Measurements from ENCODE around the gene PXDN. TPM values are rescaled to one million over a fixed set of nuclear protein-coding genes. Genes with fewer than 3 reads are reported as not detected.

The PXDN gene
- total RNA-seq, 1 experiment from 2014 or later: 146 TPM

DNA sequence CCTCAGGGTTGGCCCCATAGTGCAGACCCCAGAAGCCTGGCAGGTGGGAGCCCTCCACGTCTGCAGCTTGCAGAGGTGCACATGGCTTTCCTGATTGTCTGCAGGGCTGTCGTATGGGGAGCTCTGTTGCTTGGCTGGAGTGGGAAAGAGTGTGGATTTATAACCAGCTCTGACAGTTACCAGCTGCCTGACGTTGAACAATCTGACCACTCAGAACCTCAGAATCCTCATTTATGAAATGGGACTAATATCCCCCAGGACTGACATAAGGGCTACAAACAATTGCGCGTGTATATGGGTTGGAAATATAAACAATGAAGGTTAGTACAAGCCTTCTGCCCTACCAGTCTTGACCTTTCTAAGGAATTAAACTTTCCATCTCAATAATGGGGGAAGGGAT is 13.9 kb upstream of the PXDN start (continued):
- TF ChIP-seq ERG (CRISPR knock-in tag; IDR thresholded peaks at IDR 0.05) (no peak), E2F1 (CRISPR knock-in tag; IDR thresholded peaks at IDR 0.05) (no peak), CREM (CRISPR knock-in tag; IDR thresholded peaks at IDR 0.05) (no peak), SOX15 (CRISPR knock-in tag; IDR thresholded peaks at IDR 0.05) (no peak), ZNF219 (CRISPR knock-in tag; IDR thresholded peaks at IDR 0.05; ENCODE audit: borderline replicate concordance) (no peak), TEAD4 (CRISPR knock-in tag; IDR thresholded peaks at IDR 0.05) (no peak), GRHL2 (CRISPR knock-in tag; IDR thresholded peaks at IDR 0.05; ENCODE audit: insufficient replicate concordance, severe bottlenecking) (no peak), IRF1 (CRISPR knock-in tag; IDR thresholded peaks at IDR 0.05) (no peak), ZNF232 (CRISPR knock-in tag; IDR thresholded peaks at IDR 0.05) (no peak)
- TF ChIP-seq, protein P1, sequence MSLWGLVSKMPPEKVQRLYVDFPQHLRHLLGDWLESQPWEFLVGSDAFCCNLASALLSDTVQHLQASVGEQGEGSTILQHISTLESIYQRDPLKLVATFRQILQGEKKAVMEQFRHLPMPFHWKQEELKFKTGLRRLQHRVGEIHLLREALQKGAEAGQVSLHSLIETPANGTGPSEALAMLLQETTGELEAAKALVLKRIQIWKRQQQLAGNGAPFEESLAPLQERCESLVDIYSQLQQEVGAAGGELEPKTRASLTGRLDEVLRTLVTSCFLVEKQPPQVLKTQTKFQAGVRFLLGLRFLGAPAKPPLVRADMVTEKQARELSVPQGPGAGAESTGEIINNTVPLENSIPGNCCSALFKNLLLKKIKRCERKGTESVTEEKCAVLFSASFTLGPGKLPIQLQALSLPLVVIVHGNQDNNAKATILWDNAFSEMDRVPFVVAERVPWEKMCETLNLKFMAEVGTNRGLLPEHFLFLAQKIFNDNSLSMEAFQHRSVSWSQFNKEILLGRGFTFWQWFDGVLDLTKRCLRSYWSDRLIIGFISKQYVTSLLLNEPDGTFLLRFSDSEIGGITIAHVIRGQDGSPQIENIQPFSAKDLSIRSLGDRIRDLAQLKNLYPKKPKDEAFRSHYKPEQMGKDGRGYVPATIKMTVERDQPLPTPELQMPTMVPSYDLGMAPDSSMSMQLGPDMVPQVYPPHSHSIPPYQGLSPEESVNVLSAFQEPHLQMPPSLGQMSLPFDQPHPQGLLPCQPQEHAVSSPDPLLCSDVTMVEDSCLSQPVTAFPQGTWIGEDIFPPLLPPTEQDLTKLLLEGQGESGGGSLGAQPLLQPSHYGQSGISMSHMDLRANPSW (CRISPR knock-in tag; conservative IDR thresholded peaks at IDR 0.05; ENCODE audit: low read depth): no peak

GRCh38 chr2:1757567-1757966 is 13.3 kb upstream of the PXDN start:
- no peak for ATAC-seq
- no peak overlapping the region for H3K4me3 Mint-ChIP-seq
- ChIA-PET POLR2A (no interaction called here), CTCF (interaction anchor here (1.0 to 2.3 kb wide), 3 partner anchors 9 to 25 kb away, joined by 3 to 10 read pairs (median 4); no protein-coding TSS in a partner anchor)
- no peak for TF ChIP-seq ELF4 (CRISPR knock-in tag; IDR thresholded peaks at IDR 0.05; ENCODE audit: low read depth)
- no peak for TF ChIP-seq ZNF317 (CRISPR knock-in tag; IDR thresholded peaks at IDR 0.05; ENCODE audit: borderline replicate concordance, low read depth)
- no peak for TF ChIP-seq NFATC4 (CRISPR knock-in tag; IDR thresholded peaks at IDR 0.05)
- TF ChIP-seq ERG (CRISPR knock-in tag; IDR thresholded peaks at IDR 0.05): no peak
- TF ChIP-seq, protein P1 (CRISPR knock-in tag; conservative IDR thresholded peaks at IDR 0.05; ENCODE audit: low read depth): no peak
- no peak for TF ChIP-seq GRHL2 (CRISPR knock-in tag; IDR thresholded peaks at IDR 0.05; ENCODE audit: insufficient replicate concordance, severe bottlenecking)
- no peak for TF ChIP-seq IRF2 (CRISPR knock-in tag; IDR thresholded peaks at IDR 0.05; ENCODE audit: borderline replicate concordance, low read depth)
- no peak for TF ChIP-seq NR2C2 (CRISPR knock-in tag; IDR thresholded peaks at IDR 0.05)
- TF ChIP-seq ETV6 (CRISPR knock-in tag; IDR thresholded peaks at IDR 0.05): no peak
- TF ChIP-seq AR (CRISPR knock-in tag; IDR thresholded peaks at IDR 0.05): no peak
- TF ChIP-seq TP53 (CRISPR knock-in tag; IDR thresholded peaks at IDR 0.05): no peak
- no peak for TF ChIP-seq ESRRA (CRISPR knock-in tag; IDR thresholded peaks at IDR 0.05; ENCODE audit: borderline replicate concordance)
- no peak for TF ChIP-seq ZSCAN18 (CRISPR knock-in tag; IDR thresholded peaks at IDR 0.05)
- peaks cover 57% of the 10 kb centered on the region for H3K9me3 Mint-ChIP-seq
- H3K27ac Mint-ChIP-seq: no peak overlapping the region
- H3K4me1 Mint-ChIP-seq: no peaks in the 10 kb centered on the region
- H3K27me3 Mint-ChIP-seq (ENCODE audit: low read depth): peaks cover 27% of the 10 kb centered on the region
- H3K36me3 Mint-ChIP-seq: peaks cover 36% of the 10 kb centered on the region
- no peak for DNase-seq (ENCODE audit: low spot score)
